GM12878 (cell line): Measurements from ENCODE around the gene HTR7. TPM values are rescaled to one million over a fixed set of nuclear protein-coding genes. Genes with fewer than 3 reads are reported as not detected.

Experiments used
- ATAC-seq: fragments of 200-7000 bp; cut with Tn5 transposase; 3 replicates; pipeline ENCODE4 v1.9.1; 2020; ENCODE audit warnings: mild to moderate bottlenecking, moderate library complexity
- BruUV-seq: library from RNA; stranded (reverse); fragments of 400-500 nt; replicated peaks from 2 replicates; lab custom pipeline; 2021; lab: Mats Ljungman, UMichigan
- CTCF ChIA-PET: fragments of 300-600 bp; sonication (Branson Sonifier 250); formaldehyde crosslinking; extraction: SDS; loops from one replicate; lab custom pipeline; 2021; ENCODE audit warnings: inconsistent platforms; lab: Yijun Ruan, JAX
- POLR2A ChIA-PET: fragments of 350-600 bp; formaldehyde crosslinking; extraction: SDS; loops from one replicate; lab custom pipeline; 2021; ENCODE audit warnings: inconsistent platforms; lab: Charles Lee
- RAD21 ChIA-PET: fragments of 300-600 bp; sonication (Branson Sonifier 250); formaldehyde crosslinking; loops from one replicate; lab custom pipeline; 2023; ENCODE audit warnings: antibody characterized with exemption; ENCODE audit not compliant: unreplicated experiment; lab: Charles Lee
- SMC1A ChIA-PET: fragments of 300-600 bp; sonication (Branson Sonifier 250); formaldehyde crosslinking; loops from one replicate; lab custom pipeline; 2023; ENCODE audit not compliant: unreplicated experiment, uncharacterized antibody; lab: Charles Lee
- DNase-seq: peaks from one replicate; pipeline ENCODE4 v3.0.0-alpha.2; 2011; ENCODE audit warnings: low read depth, low spot score
- FAIRE-seq: peaks from 3 replicates; lab custom pipeline; 2011; peaks lifted over from hg19 to GRCh38; lab: Jason Lieb, UNC
- H2AFZ ChIP-seq: 2 replicates; pipeline ENCODE4 v1.6.0; 2011; ENCODE audit warnings: low read depth, low read length, control low read depth; ENCODE audit not compliant: control insufficient read depth
- H3K27ac ChIP-seq: 2 replicates; pipeline ENCODE4 v1.5.1; 2011; ENCODE audit warnings: control low read depth; ENCODE audit not compliant: control insufficient read depth, insufficient read depth
- H3K27me3 ChIP-seq, 2 experiments: replicated peaks in 1 of 2; 2 replicates each; pipeline versions ENCODE4 v1.6.0 to v1.6.1; 2011; ENCODE audit warnings: low read length in 1 of 2; ENCODE audit not compliant: control insufficient read depth in 2 of 2, insufficient read depth in 2 of 2
- H3K36me3 ChIP-seq, 2 experiments: 2 replicates each; pipeline ENCODE4 v1.5.1; 2011; ENCODE audit warnings: low read length in 1 of 2; ENCODE audit not compliant: control insufficient read depth in 2 of 2, insufficient read depth in 2 of 2
- H3K4me1 ChIP-seq: 2 replicates; pipeline ENCODE4 v1.6.1; 2011; ENCODE audit warnings: mild to moderate bottlenecking, low read length, moderate library complexity, mixed read lengths; ENCODE audit not compliant: control insufficient read depth, insufficient read depth
- H3K4me2 ChIP-seq: 2 replicates; pipeline ENCODE4 v1.6.0; 2011; ENCODE audit warnings: control low read depth; ENCODE audit not compliant: control insufficient read depth, insufficient read depth
- H3K4me3 ChIP-seq: fragments of 200-600 bp; sonication (generic); 2 replicates; pipeline ENCODE4 v1.5.1; 2016
- H3K79me2 ChIP-seq: 2 replicates; pipeline ENCODE4 v1.6.0; 2011; ENCODE audit warnings: low read length; ENCODE audit not compliant: control insufficient read depth, insufficient read depth
- H3K9ac ChIP-seq: 2 replicates; pipeline ENCODE4 v1.8.0; 2011; ENCODE audit warnings: low read length, control low read depth, mixed read lengths; ENCODE audit not compliant: control insufficient read depth, insufficient read depth
- H3K9me3 ChIP-seq: replicated peaks from 3 replicates; pipeline ENCODE4 v1.5.1; 2011; ENCODE audit warnings: mild to moderate bottlenecking, low read length; ENCODE audit not compliant: control insufficient read depth, insufficient read depth
- H4K20me1 ChIP-seq: 2 replicates; pipeline ENCODE4 v1.6.0; 2011; ENCODE audit not compliant: control insufficient read depth, insufficient read depth
- BCLAF1 ChIP-seq: fragments of 450-650 bp; IDR thresholded peaks from 2 replicates; pipeline ENCODE4 v1.6.1; 2017; ENCODE audit warnings: antibody characterized with exemption, mild to moderate bottlenecking, moderate library complexity
- BMI1 ChIP-seq: fragments of 450-650 bp; IDR thresholded peaks from 2 replicates; pipeline ENCODE4 v1.6.1; 2016; ENCODE audit warnings: mild to moderate bottlenecking, moderate library complexity, borderline replicate concordance
- CBFB ChIP-seq: IDR thresholded peaks from 2 replicates; pipeline ENCODE4 v1.6.1; 2016; ENCODE audit warnings: antibody characterized with exemption, low read depth
- DPF2 ChIP-seq: fragments of 450-650 bp; IDR thresholded peaks from 2 replicates; pipeline ENCODE4 v1.6.1; 2017; ENCODE audit warnings: mild to moderate bottlenecking
- FOXK2 ChIP-seq: fragments of 450-650 bp; IDR thresholded peaks from 2 replicates; pipeline ENCODE4 v1.6.1; 2017; ENCODE audit warnings: mild to moderate bottlenecking, moderate library complexity
- MEF2A ChIP-seq: IDR thresholded peaks from 2 replicates; pipeline ENCODE4 v1.6.1; 2011; ENCODE audit warnings: low read depth, mild to moderate bottlenecking, low read length, moderate library complexity; ENCODE audit not compliant: insufficient read depth
- NFXL1 ChIP-seq: fragments of 450-650 bp; IDR thresholded peaks from 2 replicates; pipeline ENCODE4 v1.6.1; 2017; ENCODE audit warnings: antibody characterized with exemption, mild to moderate bottlenecking, borderline replicate concordance
- NKRF ChIP-seq: fragments of 450-650 bp; conservative IDR thresholded peaks from 2 replicates; pipeline ENCODE4 v1.6.1; 2017; ENCODE audit warnings: mild to moderate bottlenecking, moderate library complexity
- NR2C2 ChIP-seq: IDR thresholded peaks from 2 replicates; pipeline ENCODE4 v1.6.1; 2011; ENCODE audit warnings: borderline replicate concordance, low read depth; ENCODE audit not compliant: control insufficient read depth, insufficient read length
- SIN3A ChIP-seq: IDR thresholded peaks from 2 replicates; pipeline ENCODE4 v1.6.1; 2012; ENCODE audit warnings: low read depth, low read length, improper control_type of control experiment
- TBL1XR1 ChIP-seq: IDR thresholded peaks from 2 replicates; pipeline ENCODE4 v1.6.1; 2012; ENCODE audit warnings: low read depth, low read length, improper control_type of control experiment
- WRNIP1 ChIP-seq: IDR thresholded peaks from 2 replicates; pipeline ENCODE4 v1.6.1; 2011; ENCODE audit warnings: low read depth, low read length, improper control_type of control experiment, borderline replicate concordance
- ZBED1 ChIP-seq: IDR thresholded peaks from 2 replicates; pipeline ENCODE4 v1.6.1; 2016; ENCODE audit warnings: borderline replicate concordance
- ZZZ3 ChIP-seq: IDR thresholded peaks from 2 replicates; pipeline ENCODE4 v1.6.1; 2011; ENCODE audit warnings: low read depth; ENCODE audit not compliant: control insufficient read depth, insufficient read length
- WGBS: methylation state at CpG from one replicate; pipeline ENCODE4 v1.1.6; 2016; ENCODE audit warnings: low lambda C conversion rate; ENCODE audit not compliant: insufficient replicate concordance, insufficient coverage; ENCODE audit errors: missing lambda C conversion rate; 5-methylcytosine and 5-hydroxymethylcytosine counted together
- in situ Hi-C: fragments of 300-500 bp; cut with MboI; formaldehyde crosslinking; loops from 9 replicates; pipeline ENCODE4 v1.14.3; 2018; ENCODE audit warnings: mixed read lengths
- intact Hi-C: fragments of 100-400 bp; cut with micrococcal nuclease; formaldehyde crosslinking; loops from one replicate; pipeline ENCODE4 v1.14.2; 2022; ENCODE audit not compliant: unreplicated experiment
- polyA plus RNA-seq, 11 experiments: library from polyadenylated mRNA; depleted of rRNA in 4 of 11; unstranded in 6 of 11; stranded (reverse) in 5 of 11; fragments of >200 nt; fragmentation: Nextera tagmentation in 4 of 11; fragmentation: Illumina TruSeq in 1 of 11; extraction: Ambion mirVana in 4 of 11; extraction: Trizol in 1 of 11; gene quantifications; 1 replicate in 1 of 11; 2 replicates in 10 of 11; pipeline versions ENCODE4 v1.2.1 to v1.2.3, GENCODE V29; 2011 to 2016; ENCODE audit warnings: inconsistent platforms in 2 of 11, missing spikeins in 2 of 11, low read depth in 1 of 11
- total RNA-seq, 4 experiments: library from RNA; depleted of rRNA in 3 of 4; stranded (reverse); fragments of >200 nt in 3 of 4; fragmentation: Illumina TruSeq in 1 of 4; extraction: Trizol in 1 of 4; gene quantifications; 2 replicates each; pipeline versions ENCODE4 v1.2.1 to v1.2.3, GENCODE V29; 2013 to 2021

Gene HTR7
- total and polyA plus RNA-seq, 10 of the 15 experiments (the other 5 are each of a cell fraction or from before 2014, with no cell fraction given) = 0.01 to 1.3 (median 0.06) TPM; not detected in 4

GRCh38 chr10:90837486-90837885 lies 20.4 kb downstream of the HTR7 start:
- no peak overlapping the region for H3K4me2 ChIP-seq
- in situ Hi-C loops = no loop called here
- H4K20me1 ChIP-seq = no peaks in the 10 kb centered on the region
- POLR2A ChIA-PET = no interaction called here
- no peak overlapping the region for H2AFZ ChIP-seq
- no peaks in the 10 kb centered on the region; the same call in 2 of the 3 replicates for H3K9me3 ChIP-seq
- TF ChIP-seq ZBED1 (no peak), FOXK2 (no peak), CBFB (no peak), ZZZ3 (no peak), TBL1XR1 (no peak), MEF2A (no peak), BCLAF1 (no peak), NR2C2 (no peak), WRNIP1 (no peak), NKRF (no peak), DPF2 (no peak), NFXL1 (no peak), SIN3A (no peak), BMI1 (no peak)
- TF ChIP-seq, all 136 proteins: peak for 0
- Histone ChIP-seq H3K4me1 (no peaks in the 10 kb centered on the region), H3K79me2 (no peaks in the 10 kb centered on the region), H3K4me3 (no peak overlapping the region), H3K9ac (no peak overlapping the region), H3K27ac (no peak overlapping the region), H3K36me3 (no peaks in the 10 kb centered on the region), H3K27me3 (no peaks in the 10 kb centered on the region)
- WGBS = 93% methylated on average over 1 of the region's 1 CpG
- ChIA-PET RAD21 (no interaction called here), CTCF (no interaction called here), SMC1A (interaction anchor here (0.8 kb wide), 1 partner anchor 16 kb away, joined by 3 read pairs; no protein-coding TSS in a partner anchor)
- ATAC-seq (no peak), FAIRE-seq (no peak), DNase-seq (no peak)
- intact Hi-C loops = no loop called here
- no TSS peak for BruUV-seq
